ENCODE results near the gene FHIT.

GRCh38 chr3:60289341-60290121 lies 961.7 kb downstream of the FHIT start:
- TF ChIP-seq POLR2A (IDR thresholded peaks at IDR 0.05) (no peak), CTCF (IDR thresholded peaks at IDR 0.05) (no peak)
